Activated T-helper 17 cell treated with anti-CD3 and anti-CD28 coated beads, Interleukin-2, amount 50 U/mL, for 72 hours (primary cell): ENCODE results near the gene TCF15. TPM values are rescaled to one million over a fixed set of nuclear protein-coding genes. Genes with fewer than 3 reads are reported as not detected.
"Not testable (repeated sequence)": the region's sequence is repeated elsewhere in the genome, so short reads cannot be mapped to it uniquely, and the experiment has no call there.

ENCODE experiments used
- ATAC-seq: fragments of 150-1000 bp; cut with Tn5 transposase; replicated peaks from 2 replicates; pipeline ENCODE4 v1.10.0; 2021; ENCODE audit warnings: mild to moderate bottlenecking, moderate library complexity
- H3K27ac Mint-ChIP-seq: one replicate; pipeline ENCODE4 v1.8.0; 2022; ENCODE audit warnings: mixed read lengths
- H3K27me3 Mint-ChIP-seq: one replicate; pipeline ENCODE4 v1.8.0; 2022; ENCODE audit warnings: mixed read lengths
- H3K36me3 Mint-ChIP-seq: one replicate; pipeline ENCODE4 v1.8.0; 2022; ENCODE audit warnings: low read depth, mild to moderate bottlenecking, mixed read lengths
- H3K4me1 Mint-ChIP-seq: one replicate; pipeline ENCODE4 v1.8.0; 2022; ENCODE audit warnings: mixed read lengths
- H3K4me3 Mint-ChIP-seq: one replicate; pipeline ENCODE4 v1.8.0; 2022; ENCODE audit warnings: mild to moderate bottlenecking, mixed read lengths
- H3K9me3 Mint-ChIP-seq: one replicate; pipeline ENCODE4 v1.8.0; 2022; ENCODE audit warnings: mixed read lengths
- total RNA-seq, 2 donors: library from RNA; stranded (reverse); gene quantifications; one replicate each; pipeline ENCODE4 v1.2.3, GENCODE V29; 2022

The TCF15 gene
- total RNA-seq, 2 donors from 2014 or later, result not detected

DNA sequence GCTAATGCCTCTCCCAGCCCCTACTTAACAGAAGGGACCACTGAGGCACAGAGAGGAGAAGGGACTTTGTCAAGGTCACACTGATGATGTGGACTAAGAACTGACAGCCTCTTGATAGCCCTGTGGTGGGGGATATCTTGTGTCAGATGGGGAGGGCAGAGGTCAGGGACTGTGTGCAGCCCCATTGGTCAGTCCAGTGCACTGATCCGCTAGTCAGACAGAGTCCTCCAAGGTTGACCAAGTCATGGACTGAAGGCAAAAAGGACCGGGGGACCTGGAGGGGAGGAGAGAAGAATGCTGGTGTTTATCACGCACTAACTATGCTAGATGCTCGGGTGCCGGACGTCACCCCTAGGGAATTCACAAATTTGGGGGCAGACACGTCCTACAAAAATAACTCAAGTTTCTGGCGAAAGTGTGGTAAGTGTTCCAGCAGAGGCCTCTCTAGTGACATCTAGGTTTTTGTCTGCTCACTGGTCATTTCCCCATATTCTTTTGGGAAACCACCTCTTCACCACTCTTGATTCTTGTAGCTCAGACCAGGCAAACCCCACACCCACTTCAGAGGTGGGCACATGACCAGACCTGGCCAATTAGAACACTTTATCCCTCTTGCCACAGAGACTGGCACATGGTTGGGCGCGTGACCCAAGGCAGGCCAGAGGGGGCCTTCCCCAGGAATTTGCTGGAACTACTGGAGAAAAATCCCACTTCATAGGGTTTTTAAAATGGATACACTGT, 21.0 kb downstream of the TCF15 start:
- H3K9me3 Mint-ChIP-seq, result no peaks in the 10 kb centered on the region
- H3K4me1 Mint-ChIP-seq, result peaks cover 11% of the 10 kb centered on the region
- no peak overlapping the region for H3K4me3 Mint-ChIP-seq
- H3K27ac Mint-ChIP-seq, result no peak overlapping the region
- peak; percentile 43 for ATAC-seq
- peaks cover 20% of the 10 kb centered on the region for H3K27me3 Mint-ChIP-seq
- H3K36me3 Mint-ChIP-seq, result no peaks in the 10 kb centered on the region

GRCh38 chr20:588476-588875, 21.6 kb downstream of the TCF15 start:
- H3K4me3 Mint-ChIP-seq, result no peak overlapping the region
- ATAC-seq, result no peak
- peaks cover 11% of the 10 kb centered on the region for H3K4me1 Mint-ChIP-seq
- no peak overlapping the region for H3K27ac Mint-ChIP-seq
- peaks cover 21% of the 10 kb centered on the region for H3K27me3 Mint-ChIP-seq
- no peaks in the 10 kb centered on the region for H3K9me3 Mint-ChIP-seq
- no peaks in the 10 kb centered on the region for H3K36me3 Mint-ChIP-seq

GRCh38 chr20:584971-585301, 25.2 kb downstream of the TCF15 start:
- Mint-ChIP-seq H3K36me3 (no peaks in the 10 kb centered on the region), H3K27me3 (peaks cover 18% of the 10 kb centered on the region), H3K27ac (no peak overlapping the region), H3K4me1 (no peaks in the 10 kb centered on the region), H3K4me3 (no peak overlapping the region), H3K9me3 (no peaks in the 10 kb centered on the region)
- no peak for ATAC-seq

DNA sequence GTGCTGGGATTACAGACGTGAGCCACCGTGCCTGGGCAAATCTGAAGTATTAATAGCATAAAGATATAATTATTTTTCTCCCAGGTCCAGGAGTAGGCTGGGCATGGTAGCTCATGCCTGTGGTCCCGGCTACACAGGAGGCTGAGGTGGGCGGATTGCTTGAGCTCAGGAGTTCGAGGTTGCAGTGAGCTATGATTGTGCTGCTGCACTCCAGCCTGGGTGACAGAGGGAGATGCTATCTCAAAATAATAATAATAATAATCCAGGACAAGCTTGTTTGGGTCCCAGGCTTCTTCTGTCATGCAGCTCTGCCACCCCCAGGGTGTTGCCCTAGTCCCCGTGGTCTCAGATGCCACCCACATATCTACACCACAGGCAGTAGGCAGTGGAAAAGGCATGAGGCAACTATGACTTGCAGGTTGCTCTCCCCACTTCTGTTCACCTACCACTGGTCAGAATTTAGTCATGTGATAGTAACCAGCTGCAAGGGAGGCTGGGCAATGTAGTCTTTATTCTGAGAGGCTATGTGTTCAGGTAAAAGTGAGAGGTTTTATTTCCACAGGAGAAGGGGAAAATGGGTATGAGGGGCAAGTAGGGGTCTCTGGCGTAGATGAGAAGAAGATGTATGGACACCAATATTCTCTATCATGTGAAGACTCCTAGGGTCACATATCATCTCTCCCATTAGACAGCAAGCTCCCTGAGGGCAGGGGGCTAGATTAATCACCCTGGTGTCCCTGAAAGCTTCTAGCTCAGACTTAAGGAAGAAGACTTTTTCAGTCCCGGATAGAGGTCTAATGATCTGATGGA, 25.7 kb downstream of the TCF15 start:
- peaks cover 18% of the 10 kb centered on the region for H3K27me3 Mint-ChIP-seq
- no peaks in the 10 kb centered on the region for H3K36me3 Mint-ChIP-seq
- H3K4me1 Mint-ChIP-seq, result no peaks in the 10 kb centered on the region
- peak; percentile 59 for ATAC-seq
- no peaks in the 10 kb centered on the region for H3K9me3 Mint-ChIP-seq
- H3K27ac Mint-ChIP-seq, result no peak overlapping the region
- no peak overlapping the region for H3K4me3 Mint-ChIP-seq

GRCh38 chr20:582204-582603, 27.9 kb downstream of the TCF15 start:
- Mint-ChIP-seq H3K36me3 (no peaks in the 10 kb centered on the region), H3K4me3 (no peak overlapping the region), H3K9me3 (no peaks in the 10 kb centered on the region), H3K27me3 (peaks cover 18% of the 10 kb centered on the region), H3K27ac (no peak overlapping the region), H3K4me1 (no peaks in the 10 kb centered on the region)
- no peak for ATAC-seq

DNA sequence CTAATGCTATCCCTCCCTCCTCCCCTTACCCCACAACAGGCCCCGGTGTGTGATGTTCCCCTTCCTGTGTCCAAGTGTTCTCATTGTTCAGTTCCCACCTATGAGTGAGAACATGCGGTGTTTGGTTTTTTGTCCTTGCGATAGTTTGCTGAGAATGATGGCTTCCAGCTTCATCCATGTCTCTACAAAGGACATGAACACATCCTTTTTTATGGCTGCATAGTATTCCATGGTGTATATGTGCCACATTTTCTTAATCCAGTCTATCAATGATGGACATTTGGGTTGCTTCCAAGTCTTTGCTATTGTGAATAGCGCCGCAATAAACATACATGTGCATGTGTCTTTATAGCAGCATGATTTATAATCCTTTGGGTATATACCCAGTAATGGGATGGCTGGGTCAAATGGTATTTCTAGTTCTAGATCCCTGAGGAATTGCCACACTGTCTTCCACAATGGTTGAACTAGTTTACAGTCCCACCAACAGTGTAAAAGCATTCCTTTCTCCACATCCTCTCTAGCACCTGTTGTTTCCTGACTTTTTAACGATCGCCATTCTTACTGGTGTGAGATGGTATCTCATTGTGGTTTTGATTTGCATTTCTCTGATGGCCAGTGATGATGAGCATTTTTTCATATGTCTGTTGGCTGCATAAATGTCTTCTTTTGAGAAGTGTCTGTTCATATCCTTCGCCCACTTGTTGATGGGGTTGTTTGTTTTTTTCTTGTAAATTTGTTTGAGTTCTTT, 31.0 kb downstream of the TCF15 start:
- not testable (repeated sequence) for H3K4me1 Mint-ChIP-seq, H3K36me3 Mint-ChIP-seq, H3K4me3 Mint-ChIP-seq, ATAC-seq, H3K27ac Mint-ChIP-seq, H3K9me3 Mint-ChIP-seq
- H3K27me3 Mint-ChIP-seq, result peaks cover 17% of the 10 kb centered on the region

- H3K4me1 Mint-ChIP-seq, result no peaks in the 10 kb centered on the region
- no peaks in the 10 kb centered on the region for H3K36me3 Mint-ChIP-seq
- H3K27ac Mint-ChIP-seq, result no peak overlapping the region
- peaks cover 29% of the 10 kb centered on the region for H3K27me3 Mint-ChIP-seq
- H3K4me3 Mint-ChIP-seq, result no peak overlapping the region
- H3K9me3 Mint-ChIP-seq, result no peaks in the 10 kb centered on the region
- ATAC-seq, result no peak
These were observed 32.8 kb downstream of the TCF15 start for GRCh38 chr20:577167-577791.

GRCh38 chr20:576156-576555, 34.0 kb downstream of the TCF15 start:
- no peak overlapping the region for H3K4me3 Mint-ChIP-seq
- no peaks in the 10 kb centered on the region for H3K36me3 Mint-ChIP-seq
- ATAC-seq, result no peak
- no peaks in the 10 kb centered on the region for H3K9me3 Mint-ChIP-seq
- H3K27ac Mint-ChIP-seq, result no peak overlapping the region
- no peaks in the 10 kb centered on the region for H3K4me1 Mint-ChIP-seq
- peaks cover 32% of the 10 kb centered on the region for H3K27me3 Mint-ChIP-seq

- H3K27ac Mint-ChIP-seq, result no peak overlapping the region
These were observed 34.9 kb downstream of the TCF15 start for GRCh38 chr20:575230-575629.

DNA sequence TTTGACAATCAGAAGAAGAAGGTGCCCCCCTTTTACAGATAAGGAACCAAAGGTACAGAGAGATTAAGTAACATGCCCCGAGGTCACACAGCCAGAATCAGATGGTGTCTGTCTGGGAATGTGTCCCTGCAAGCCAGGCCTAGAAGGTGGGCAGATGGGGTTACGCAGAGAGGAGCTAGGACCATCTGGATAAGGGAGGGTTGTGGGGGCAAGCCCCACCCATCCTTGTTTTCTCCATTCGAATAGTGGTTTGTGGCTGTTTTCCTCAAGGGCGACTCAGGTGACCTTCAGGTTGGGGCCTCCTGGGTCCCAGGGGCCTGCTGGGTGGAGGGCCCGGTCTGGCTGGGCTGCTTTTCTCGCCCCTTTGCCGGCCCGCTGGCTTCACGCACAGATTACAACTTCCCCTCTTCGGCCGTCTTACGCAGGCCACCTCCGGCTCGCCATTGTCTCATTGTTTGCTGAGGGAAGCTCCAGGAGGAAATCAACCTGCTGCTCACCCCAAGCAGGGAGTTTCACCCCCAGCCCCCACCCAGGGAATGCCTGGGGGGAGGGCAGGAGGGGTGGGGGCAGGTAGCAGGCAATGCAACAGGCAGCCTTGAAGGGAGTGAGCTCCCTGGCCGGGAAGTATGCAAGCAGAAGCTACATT, 35.7 kb downstream of the TCF15 start:
- peaks cover 32% of the 10 kb centered on the region for H3K27me3 Mint-ChIP-seq
- no peak overlapping the region for H3K4me3 Mint-ChIP-seq
- no peak for ATAC-seq
- H3K4me1 Mint-ChIP-seq, result no peaks in the 10 kb centered on the region
- no peak overlapping the region for H3K27ac Mint-ChIP-seq
- H3K9me3 Mint-ChIP-seq, result no peaks in the 10 kb centered on the region
- H3K36me3 Mint-ChIP-seq, result no peaks in the 10 kb centered on the region

More at GRCh38 chr20:575230-575629, 34.9 kb downstream of the TCF15 start:
- Mint-ChIP-seq H3K4me1 (no peaks in the 10 kb centered on the region), H3K27me3 (peaks cover 32% of the 10 kb centered on the region), H3K9me3 (no peaks in the 10 kb centered on the region), H3K36me3 (no peaks in the 10 kb centered on the region), H3K4me3 (no peak overlapping the region)
- ATAC-seq, result no peak

- H3K27ac Mint-ChIP-seq, result no peak overlapping the region
- H3K36me3 Mint-ChIP-seq, result no peaks in the 10 kb centered on the region
- peaks cover 34% of the 10 kb centered on the region for H3K27me3 Mint-ChIP-seq
- H3K4me3 Mint-ChIP-seq, result no peak overlapping the region
- ATAC-seq, result no peak
- H3K9me3 Mint-ChIP-seq, result no peaks in the 10 kb centered on the region
- H3K4me1 Mint-ChIP-seq, result no peaks in the 10 kb centered on the region
These were observed 36.5 kb downstream of the TCF15 start for GRCh38 chr20:573414-574296.

- Mint-ChIP-seq H3K4me3 (no peak overlapping the region), H3K4me1 (no peaks in the 10 kb centered on the region), H3K27me3 (peaks cover 35% of the 10 kb centered on the region), H3K9me3 (no peaks in the 10 kb centered on the region), H3K36me3 (no peaks in the 10 kb centered on the region), H3K27ac (no peak overlapping the region)
- no peak for ATAC-seq
These were observed 37.4 kb downstream of the TCF15 start for GRCh38 chr20:572727-573126.

DNA sequence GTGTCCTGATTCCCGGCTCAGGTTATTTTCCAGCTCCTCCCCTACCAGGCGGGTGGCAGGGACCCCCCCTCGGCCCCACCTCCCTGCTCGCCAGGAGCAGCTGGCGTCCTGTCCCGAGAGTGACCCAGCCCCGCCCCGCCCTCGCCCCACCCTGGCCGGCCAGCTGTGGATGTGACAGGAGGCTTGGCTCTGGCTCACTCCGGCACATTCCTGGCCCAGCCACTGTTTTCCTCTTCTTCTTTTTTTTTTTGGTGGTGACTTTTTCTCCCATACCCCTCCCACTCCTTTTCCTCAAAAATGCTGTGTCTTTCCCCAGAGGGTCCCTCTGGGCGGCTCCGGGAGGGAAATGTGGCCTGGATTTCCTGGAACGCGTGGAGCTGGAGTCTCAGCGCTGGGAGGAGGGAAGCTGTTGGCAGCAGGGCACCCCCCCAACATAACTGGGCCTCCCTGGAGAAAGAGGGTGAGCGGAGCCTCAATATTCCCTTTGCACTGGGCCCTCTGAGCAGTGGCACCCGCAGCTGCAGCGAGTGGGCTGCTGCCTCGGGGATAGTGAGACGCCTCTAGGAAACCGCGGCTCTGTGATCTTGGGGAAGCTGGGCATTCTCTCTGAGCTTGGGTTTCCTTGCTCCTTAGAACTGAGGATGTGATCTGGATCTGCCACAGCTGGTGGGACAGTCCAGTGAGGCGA, 38.2 kb downstream of the TCF15 start:
- Mint-ChIP-seq H3K27me3 (peaks cover 41% of the 10 kb centered on the region), H3K4me1 (no peaks in the 10 kb centered on the region), H3K36me3 (no peaks in the 10 kb centered on the region), H3K4me3 (no peak overlapping the region), H3K9me3 (no peaks in the 10 kb centered on the region), H3K27ac (no peak overlapping the region)
- ATAC-seq, result no peak
